GM18511 (cell line): ENCODE measurements around the gene TSPAN6.

Experiments
- ATAC-seq: cut with Tn5 transposase; IDR thresholded peaks from one replicate; pipeline ENCODE4 v1.9.1; 2021; ENCODE audit warnings: mild to moderate bottlenecking, moderate library complexity; ENCODE audit not compliant: unreplicated experiment

Gene TSPAN6, protein sequence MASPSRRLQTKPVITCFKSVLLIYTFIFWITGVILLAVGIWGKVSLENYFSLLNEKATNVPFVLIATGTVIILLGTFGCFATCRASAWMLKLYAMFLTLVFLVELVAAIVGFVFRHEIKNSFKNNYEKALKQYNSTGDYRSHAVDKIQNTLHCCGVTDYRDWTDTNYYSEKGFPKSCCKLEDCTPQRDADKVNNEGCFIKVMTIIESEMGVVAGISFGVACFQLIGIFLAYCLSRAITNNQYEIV

GRCh38 chrX:100636321-100636991 is at the start of gene TSPAN6:
Gene TSPAN6, minus strand, starts transcription at chrX:100636806. Its CDS starts 112 bp downstream, at chrX:100636694.
- ATAC-seq: peak; percentile 100

- ATAC-seq: no peak
These were observed 49.3 kb upstream of the TSPAN6 start for GRCh38 chrX:100685997-100686305.

DNA sequence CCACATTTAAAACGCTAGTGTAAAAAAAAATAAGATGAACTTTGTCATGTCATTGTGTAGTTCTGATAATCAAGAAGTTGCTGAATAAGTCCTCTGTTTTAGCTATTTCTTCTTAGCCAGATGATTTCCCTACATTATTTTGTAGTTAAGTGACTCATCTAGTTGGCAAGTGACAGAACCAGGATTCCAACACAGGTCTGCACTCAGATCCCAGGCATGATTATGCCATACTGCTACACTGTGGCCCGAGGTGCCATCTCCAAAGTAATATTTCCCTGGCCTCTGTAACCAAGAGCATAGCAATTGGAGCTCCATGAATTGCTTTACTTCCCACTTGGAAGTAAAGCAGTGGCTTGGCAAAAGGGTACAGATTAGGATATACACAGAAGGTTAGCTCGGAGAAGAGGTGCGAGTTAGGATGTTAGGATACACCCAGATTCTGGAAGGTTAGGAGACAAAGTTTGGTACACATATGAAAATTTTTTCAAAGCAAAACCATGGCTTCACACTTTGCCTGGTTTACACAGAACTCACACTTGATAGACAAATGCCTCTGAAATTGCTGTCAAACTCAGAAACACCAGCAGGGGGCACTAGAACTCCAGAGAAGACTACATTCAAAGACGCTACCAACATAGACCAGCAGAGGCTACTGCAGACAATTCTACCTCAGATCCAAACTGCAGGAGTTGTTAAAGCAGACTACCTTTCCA is 48.8 kb upstream of the TSPAN6 start:
- peak; percentile 63 for ATAC-seq

GRCh38 chrX:100682939-100683338 is 46.3 kb upstream of the TSPAN6 start:
- ATAC-seq: no peak

DNA sequence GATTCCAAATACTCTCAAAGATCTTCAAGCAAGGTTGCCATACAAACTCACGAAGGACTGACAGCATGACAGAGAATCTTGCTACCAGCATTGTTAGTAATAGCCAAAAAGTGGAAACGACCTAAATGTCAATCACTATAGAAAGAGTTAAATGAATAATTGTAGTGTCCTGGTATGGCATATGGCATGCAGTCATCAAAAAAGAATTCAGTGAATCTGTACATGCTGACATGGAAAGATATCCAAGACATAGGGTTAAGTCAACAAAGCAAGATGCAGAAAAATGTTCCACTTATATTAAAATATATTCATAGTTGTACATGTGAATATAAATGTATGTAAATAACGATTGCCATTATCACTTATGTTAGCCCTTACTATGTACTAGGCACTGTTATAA is 45.0 kb upstream of the TSPAN6 start:
- ATAC-seq: no peak

DNA sequence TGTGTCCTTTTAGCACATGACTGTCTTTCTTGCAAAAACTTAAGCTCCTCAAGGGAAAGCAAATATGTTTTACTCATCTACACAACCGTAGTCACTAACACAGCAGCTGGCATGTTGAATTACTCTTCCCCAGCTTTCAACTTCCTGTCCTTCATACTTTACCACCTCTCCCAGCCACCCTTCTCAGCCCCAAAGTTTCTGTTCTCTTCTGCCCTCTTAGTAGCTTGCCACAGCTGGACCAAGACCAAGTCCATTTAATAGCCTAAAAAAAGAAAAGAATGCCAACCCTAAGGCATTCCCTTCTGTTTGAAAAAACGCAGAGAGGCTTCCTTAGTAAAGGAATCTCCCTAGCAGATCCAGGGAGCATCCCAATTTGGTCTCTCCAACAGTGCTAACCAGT is 44.1 kb upstream of the TSPAN6 start:
- ATAC-seq: no peak

- no peak for ATAC-seq
These were observed 41.1 kb upstream of the TSPAN6 start for GRCh38 chrX:100677611-100678181.

DNA sequence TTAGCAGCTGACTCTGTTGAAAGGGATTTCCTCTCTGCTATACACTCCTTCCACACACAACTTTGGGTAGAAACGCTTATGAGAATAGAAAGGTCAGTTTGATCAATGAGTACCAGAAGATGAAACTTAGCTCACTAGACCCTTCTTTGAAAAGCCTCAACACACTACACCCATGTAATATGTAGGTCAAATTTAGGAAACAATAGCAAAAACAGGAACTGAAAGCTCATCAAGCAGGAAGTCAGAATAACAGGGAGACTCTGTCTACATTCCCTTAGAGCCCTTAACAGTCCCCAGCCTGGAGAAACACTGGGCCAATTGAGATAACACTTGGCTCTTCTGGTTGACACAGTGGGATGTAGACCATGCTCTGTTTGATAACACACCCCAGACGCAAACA is 38.1 kb upstream of the TSPAN6 start:
- ATAC-seq: no peak

GRCh38 chrX:100673397-100673953 is 36.9 kb upstream of the TSPAN6 start:
- no peak for ATAC-seq

DNA sequence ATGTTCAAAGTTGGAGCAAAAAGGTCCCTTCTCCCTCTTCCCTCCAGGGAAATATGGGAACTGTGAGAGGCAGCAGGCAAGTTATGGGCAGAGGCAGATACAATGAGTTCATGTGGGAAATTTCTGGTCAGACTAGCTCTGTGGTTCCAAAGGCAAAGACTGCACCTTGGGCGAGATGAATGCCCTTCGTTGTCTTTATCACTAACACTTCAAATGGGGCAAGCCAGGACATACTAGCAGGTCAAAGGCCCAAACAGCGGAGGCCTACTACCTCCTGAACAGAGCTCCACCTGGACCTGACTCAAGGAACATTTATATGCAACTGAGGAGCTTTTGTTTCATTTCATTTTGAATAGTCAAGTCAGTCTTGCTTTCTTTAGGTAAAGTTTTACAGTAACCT is 36.4 kb upstream of the TSPAN6 start:
- no peak for ATAC-seq

- no peak for ATAC-seq
These were observed 27.0 kb upstream of the TSPAN6 start for GRCh38 chrX:100663642-100664041.

DNA sequence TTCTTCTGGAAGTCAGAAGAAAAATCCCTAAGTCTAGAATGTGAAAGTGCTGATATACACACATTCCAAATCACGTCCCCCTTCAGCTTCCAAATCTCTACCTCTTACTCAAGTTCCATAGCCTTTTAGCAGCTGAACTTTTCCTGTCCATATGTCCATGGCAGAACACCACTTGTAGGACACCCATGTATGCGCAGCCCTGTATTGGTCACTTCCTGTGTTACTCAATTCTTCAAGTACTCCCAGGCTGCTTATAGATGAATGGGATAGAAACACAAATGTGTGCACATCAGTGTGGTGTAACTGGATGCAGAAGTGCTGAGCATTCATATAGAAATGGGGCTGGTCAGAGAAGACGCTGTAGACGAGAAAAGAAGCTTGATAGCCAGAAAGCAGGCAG is 26.2 kb upstream of the TSPAN6 start:
- no peak for ATAC-seq

GRCh38 chrX:100662170-100662569 is 25.6 kb upstream of the TSPAN6 start:
- no peak for ATAC-seq

- ATAC-seq: no peak
These were observed 23.0 kb upstream of the TSPAN6 start for GRCh38 chrX:100659431-100660137.

GRCh38 chrX:100658941-100659381 is 22.4 kb upstream of the TSPAN6 start:
- ATAC-seq: no peak

- ATAC-seq: no peak
These were observed 17.7 kb upstream of the TSPAN6 start for GRCh38 chrX:100654261-100654660.

- ATAC-seq: no peak
These were observed 15.7 kb upstream of the TSPAN6 start for GRCh38 chrX:100652266-100652665.

DNA sequence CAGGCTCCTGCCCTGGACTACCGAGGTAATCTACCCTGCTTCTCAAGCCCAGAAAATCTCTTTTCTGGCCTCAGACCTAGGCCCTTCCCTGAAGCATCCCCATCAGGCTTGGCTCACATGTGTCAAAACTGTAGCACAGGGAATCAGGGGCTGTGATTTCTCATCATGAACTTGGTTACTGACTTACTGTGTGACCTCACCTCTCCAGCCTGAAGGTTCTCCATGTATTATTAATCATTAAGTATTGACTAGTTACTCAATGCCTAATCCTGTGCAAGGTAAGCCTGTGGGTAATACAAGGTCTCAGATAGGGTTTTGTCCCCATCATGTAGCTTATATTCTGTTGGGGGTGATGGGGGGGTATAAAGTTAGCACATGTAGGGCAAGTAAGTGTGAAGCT is 14.2 kb upstream of the TSPAN6 start:
- ATAC-seq: peak; percentile 54

DNA sequence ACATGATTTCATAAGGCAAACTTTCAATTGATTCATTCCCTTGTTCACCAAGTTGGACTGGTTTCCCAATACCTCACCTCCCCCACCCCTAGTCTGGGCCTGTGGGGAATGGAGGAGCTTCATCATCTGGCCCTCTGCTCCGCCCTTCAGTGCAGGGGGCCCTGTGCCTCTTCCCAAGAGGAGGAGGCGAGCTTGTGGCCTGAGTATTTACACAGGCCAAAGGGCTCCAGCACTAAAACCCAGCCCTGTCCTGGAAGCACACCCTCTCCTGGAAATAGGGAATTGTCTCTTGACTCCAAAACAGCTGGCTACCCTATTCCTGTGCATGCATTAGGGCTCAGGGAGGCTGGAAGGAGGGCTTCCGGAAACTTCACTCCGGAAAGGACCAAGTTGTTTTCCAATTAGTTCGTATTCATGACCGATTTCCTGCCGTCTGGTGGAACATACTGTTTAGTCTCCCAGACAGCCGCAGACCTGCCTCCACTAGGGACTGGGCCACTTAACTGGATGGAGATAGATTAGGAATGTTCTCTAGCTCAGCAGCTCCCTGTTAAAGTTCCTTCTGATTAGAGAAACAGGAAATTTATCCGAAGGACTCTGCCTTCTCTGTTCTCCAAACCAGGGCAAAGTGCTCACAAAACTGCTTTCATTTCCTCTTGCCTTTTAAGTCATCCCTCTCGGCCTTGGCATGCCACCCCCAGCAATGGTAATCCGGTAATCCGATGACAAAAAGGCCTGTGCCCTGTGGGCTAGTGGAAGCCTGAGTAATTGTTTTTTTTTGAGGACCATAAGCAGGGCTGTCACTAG is 13.1 kb upstream of the TSPAN6 start:
- ATAC-seq: peak; percentile 54
